Measurements from ENCODE around the gene CRY2. TPM values are rescaled to one million over a fixed set of nuclear protein-coding genes. Genes with fewer than 3 reads are reported as not detected.
"Not testable (repeated sequence)": the region's sequence is repeated elsewhere in the genome, so short reads cannot be mapped to it uniquely, and the experiment has no call there.

The CRY2 gene
- polyA plus RNA-seq, 4 donors: 6.7 to 23.1 (median 10.1) TPM

GRCh38 chr11:45899448-45900174 lies 52.3 kb downstream of the CRY2 start:
- H3K27ac ChIP-seq (ENCODE audit: low read depth in 1 of 3, low read length in 2 of 3): peak overlapping the region in 2 of 3 donors; percentile 53 to 69
- 0 to 3% (median 2%) methylated on average over 26 to 62 of the region's 62 CpGs for WGBS, 3 donors
- DNase-seq (peak; percentile 45 to 84), FAIRE-seq (no peak)
- peaks cover 0 to 10% (median 0%) of the 10 kb centered on the region in 3 donors for H3K4me1 ChIP-seq (ENCODE audit: control insufficient read depth in 3 of 3, insufficient read depth in 2 of 3, low read depth in 1 of 3, low read length in 2 of 3)
- peaks cover 0 to 13% (median 0%) of the 10 kb centered on the region in 3 donors for H3K36me3 ChIP-seq (ENCODE audit: control insufficient read depth in 3 of 3, insufficient read depth in 2 of 3, low read depth in 1 of 3, low read length in 3 of 3)
- peak overlapping the region in 2 of 3 donors; percentile 29 to 50 for H3K4me3 ChIP-seq (ENCODE audit: low read depth in 1 of 3, low read length in 3 of 3)
- peaks cover 0 to 53% (median 5%) of the 10 kb centered on the region in 3 donors for H3K27me3 ChIP-seq (ENCODE audit: control insufficient read depth in 3 of 3, insufficient read depth in 3 of 3, low read length in 3 of 3)
- no peaks in the 10 kb centered on the region for H3K9me3 ChIP-seq (ENCODE audit: control insufficient read depth in 2 of 2, insufficient read depth in 1 of 2, low read depth in 1 of 2, low read length in 1 of 2)

DNA sequence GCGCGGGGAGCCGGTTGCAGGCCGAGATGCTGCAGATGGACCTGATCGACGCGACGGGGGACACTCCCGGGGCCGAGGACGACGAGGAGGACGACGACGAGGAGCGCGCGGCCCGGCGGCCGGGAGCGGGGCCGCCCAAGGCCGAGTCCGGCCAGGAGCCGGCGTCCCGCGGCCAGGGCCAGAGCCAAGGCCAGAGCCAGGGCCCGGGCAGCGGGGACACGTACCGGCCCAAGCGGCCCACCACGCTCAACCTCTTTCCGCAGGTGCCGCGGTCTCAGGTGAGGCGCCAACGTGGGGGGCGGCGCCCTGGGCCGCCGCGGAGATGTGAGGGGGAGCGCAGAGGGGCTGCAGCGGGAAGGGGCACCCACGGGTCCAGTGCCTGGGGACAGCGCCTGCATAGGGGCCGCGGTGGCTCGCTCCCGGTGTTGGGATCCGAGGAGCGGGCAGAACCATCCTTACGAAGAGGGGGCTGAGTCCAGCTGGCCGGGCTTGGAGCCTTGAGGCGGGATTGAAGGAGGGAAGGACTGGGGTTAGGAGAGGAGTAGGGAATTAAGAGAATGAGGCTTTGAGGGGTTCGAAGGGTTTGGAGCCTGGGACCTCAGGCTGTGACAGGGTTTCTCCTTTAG lies 53.0 kb downstream of the CRY2 start:
- not testable (repeated sequence) for FAIRE-seq; H3K9me3 ChIP-seq (ENCODE audit: control insufficient read depth in 2 of 2, insufficient read depth in 1 of 2, low read depth in 1 of 2, low read length in 1 of 2); H3K27ac ChIP-seq (ENCODE audit: low read depth in 1 of 3, low read length in 2 of 3); DNase-seq; H3K4me1 ChIP-seq (ENCODE audit: control insufficient read depth in 3 of 3, insufficient read depth in 2 of 3, low read depth in 1 of 3, low read length in 2 of 3)
- WGBS, 3 donors: 4 to 19% (median 10%) methylated on average over 24 to 40 of the region's 59 CpGs
- Histone ChIP-seq H3K27me3 (ENCODE audit: control insufficient read depth in 3 of 3, insufficient read depth in 3 of 3, low read length in 3 of 3) (peaks cover 0 to 53% (median 5%) of the 10 kb centered on the region in 3 donors), H3K4me3 (ENCODE audit: low read depth in 1 of 3, low read length in 3 of 3) (peak overlapping the region in 2 of 3 donors; percentile 40 to 50), H3K36me3 (ENCODE audit: control insufficient read depth in 3 of 3, insufficient read depth in 2 of 3, low read depth in 1 of 3, low read length in 3 of 3) (peaks cover 0 to 13% (median 0%) of the 10 kb centered on the region in 3 donors)

- Histone ChIP-seq H3K36me3 (ENCODE audit: control insufficient read depth in 3 of 3, insufficient read depth in 2 of 3, low read depth in 1 of 3, low read length in 3 of 3) (peaks cover 0 to 13% (median 0%) of the 10 kb centered on the region in 3 donors), H3K4me3 (ENCODE audit: low read depth in 1 of 3, low read length in 3 of 3) (peak overlapping the region in 1 of 3 donors; percentile 40), H3K9me3 (ENCODE audit: control insufficient read depth in 2 of 2, insufficient read depth in 1 of 2, low read depth in 1 of 2, low read length in 1 of 2) (no peaks in the 10 kb centered on the region), H3K4me1 (ENCODE audit: control insufficient read depth in 3 of 3, insufficient read depth in 2 of 3, low read depth in 1 of 3, low read length in 2 of 3) (peaks cover 0 to 10% (median 0%) of the 10 kb centered on the region in 3 donors), H3K27me3 (ENCODE audit: control insufficient read depth in 3 of 3, insufficient read depth in 3 of 3, low read length in 3 of 3) (peaks cover 0 to 49% (median 5%) of the 10 kb centered on the region in 3 donors), H3K27ac (ENCODE audit: low read depth in 1 of 3, low read length in 2 of 3) (no peak overlapping the region)
- 27 to 45% (median 44%) methylated on average over 8 of the region's 8 CpGs for WGBS, 3 donors
- FAIRE-seq (no peak), DNase-seq (no peak)
Observed at GRCh38 chr11:45900916-45901617, 53.8 kb downstream of the CRY2 start.

GRCh38 chr11:45901626-45902025 lies 54.4 kb downstream of the CRY2 start:
- no peak overlapping the region for H3K27ac ChIP-seq (ENCODE audit: low read depth in 1 of 3, low read length in 2 of 3)
- peaks cover 0 to 45% (median 5%) of the 10 kb centered on the region in 3 donors for H3K27me3 ChIP-seq (ENCODE audit: control insufficient read depth in 3 of 3, insufficient read depth in 3 of 3, low read length in 3 of 3)
- FAIRE-seq: no peak
- DNase-seq: no peak
- H3K4me3 ChIP-seq (ENCODE audit: low read depth in 1 of 3, low read length in 3 of 3): no peak overlapping the region
- H3K9me3 ChIP-seq (ENCODE audit: control insufficient read depth in 2 of 2, insufficient read depth in 1 of 2, low read depth in 1 of 2, low read length in 1 of 2): no peaks in the 10 kb centered on the region
- peaks cover 0 to 16% (median 0%) of the 10 kb centered on the region in 3 donors for H3K36me3 ChIP-seq (ENCODE audit: control insufficient read depth in 3 of 3, insufficient read depth in 2 of 3, low read depth in 1 of 3, low read length in 3 of 3)
- peaks cover 0 to 10% (median under 1%) of the 10 kb centered on the region in 3 donors for H3K4me1 ChIP-seq (ENCODE audit: control insufficient read depth in 3 of 3, insufficient read depth in 2 of 3, low read depth in 1 of 3, low read length in 2 of 3)
- WGBS, 3 donors: 80 to 87% (median 84%) methylated on average over 6 of the region's 6 CpGs

DNA sequence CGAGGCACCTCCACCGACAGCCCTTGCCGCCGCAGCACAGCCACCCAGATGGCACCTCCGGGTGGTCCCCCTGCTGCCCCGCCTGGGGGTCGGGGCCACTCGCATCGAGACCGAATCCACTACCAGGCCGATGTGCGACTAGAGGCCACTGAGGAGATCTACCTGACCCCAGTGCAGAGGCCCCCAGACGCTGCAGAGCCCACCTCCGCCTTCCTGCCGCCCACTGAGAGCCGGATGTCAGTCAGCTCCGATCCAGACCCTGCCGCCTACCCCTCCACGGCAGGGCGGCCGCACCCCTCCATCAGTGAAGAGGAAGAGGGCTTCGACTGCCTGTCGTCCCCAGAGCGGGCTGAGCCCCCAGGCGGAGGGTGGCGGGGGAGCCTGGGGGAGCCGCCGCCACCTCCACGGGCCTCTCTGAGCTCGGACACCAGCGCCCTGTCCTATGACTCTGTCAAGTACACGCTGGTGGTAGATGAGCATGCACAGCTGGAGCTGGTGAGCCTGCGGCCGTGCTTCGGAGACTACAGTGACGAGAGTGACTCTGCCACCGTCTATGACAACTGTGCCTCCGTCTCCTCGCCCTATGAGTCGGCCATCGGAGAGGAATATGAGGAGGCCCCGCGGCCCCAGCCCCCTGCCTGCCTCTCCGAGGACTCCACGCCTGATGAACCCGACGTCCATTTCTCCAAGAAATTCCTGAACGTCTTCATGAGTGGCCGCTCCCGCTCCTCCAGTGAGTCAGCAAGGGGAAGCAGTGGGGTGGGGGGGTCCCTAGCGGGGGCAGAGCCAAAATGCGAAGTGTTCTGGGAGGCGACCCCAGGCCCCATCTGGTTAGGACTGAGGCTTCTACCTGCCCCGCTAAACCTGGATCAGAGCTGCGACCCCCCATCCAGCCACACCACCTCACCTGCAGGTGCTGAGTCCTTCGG lies 55.4 kb downstream of the CRY2 start:
- 91 to 93% (median 92%) methylated on average over 53 to 56 of the region's 56 CpGs for WGBS, 3 donors
- Histone ChIP-seq H3K27ac (ENCODE audit: low read depth in 1 of 3, low read length in 2 of 3) (no peak overlapping the region), H3K4me1 (ENCODE audit: control insufficient read depth in 3 of 3, insufficient read depth in 2 of 3, low read depth in 1 of 3, low read length in 2 of 3) (peaks cover 0 to 10% (median 1%) of the 10 kb centered on the region in 3 donors), H3K27me3 (ENCODE audit: control insufficient read depth in 3 of 3, insufficient read depth in 3 of 3, low read length in 3 of 3) (peaks cover 0 to 35% (median 5%) of the 10 kb centered on the region in 3 donors), H3K9me3 (ENCODE audit: control insufficient read depth in 2 of 2, insufficient read depth in 1 of 2, low read depth in 1 of 2, low read length in 1 of 2) (no peaks in the 10 kb centered on the region), H3K36me3 (ENCODE audit: control insufficient read depth in 3 of 3, insufficient read depth in 2 of 3, low read depth in 1 of 3, low read length in 3 of 3) (peaks cover 0 to 16% (median 0%) of the 10 kb centered on the region in 3 donors), H3K4me3 (ENCODE audit: low read depth in 1 of 3, low read length in 3 of 3) (no peak overlapping the region)
- DNase-seq: no peak
- FAIRE-seq: no peak

DNA sequence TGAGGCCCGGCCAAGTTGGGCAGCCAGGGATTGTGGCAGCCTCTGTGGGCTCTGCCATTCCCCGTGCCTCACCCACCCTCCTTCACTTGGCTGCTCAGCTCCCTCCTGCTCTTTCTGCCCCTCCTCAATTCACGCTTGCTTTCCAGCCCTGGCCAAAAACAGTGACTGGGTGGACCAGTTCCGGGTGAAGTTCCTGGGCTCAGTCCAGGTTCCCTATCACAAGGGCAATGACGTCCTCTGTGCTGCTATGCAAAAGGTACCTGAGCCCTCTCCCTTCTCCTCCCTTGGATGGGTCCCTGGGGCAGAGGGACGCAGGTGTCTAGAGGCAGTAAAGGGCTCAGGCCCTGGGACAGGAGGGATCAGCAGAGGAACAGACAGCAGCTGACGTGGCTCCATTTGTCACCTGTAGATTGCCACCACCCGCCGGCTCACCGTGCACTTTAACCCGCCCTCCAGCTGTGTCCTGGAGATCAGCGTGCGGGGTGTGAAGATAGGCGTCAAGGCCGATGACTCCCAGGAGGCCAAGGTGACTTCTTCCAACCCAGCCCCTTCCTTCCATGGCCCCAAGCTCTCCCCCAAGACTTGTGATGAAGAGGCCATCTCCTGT lies 57.1 kb downstream of the CRY2 start:
- H3K9me3 ChIP-seq (ENCODE audit: control insufficient read depth in 2 of 2, insufficient read depth in 1 of 2, low read depth in 1 of 2, low read length in 1 of 2): no peaks in the 10 kb centered on the region
- no peak overlapping the region for H3K4me3 ChIP-seq (ENCODE audit: low read depth in 1 of 3, low read length in 3 of 3)
- H3K36me3 ChIP-seq (ENCODE audit: control insufficient read depth in 3 of 3, insufficient read depth in 2 of 3, low read depth in 1 of 3, low read length in 3 of 3): peaks cover 0 to 27% (median under 1%) of the 10 kb centered on the region in 3 donors
- WGBS, 3 donors: 25 to 66% (median 41%) methylated on average over 15 of the region's 15 CpGs
- DNase-seq (peak; percentile 35 to 90), FAIRE-seq (no peak)
- H3K27ac ChIP-seq (ENCODE audit: low read depth in 1 of 3, low read length in 2 of 3): peak overlapping the region in 1 of 3 donors; percentile 34
- peaks cover 0 to 5% (median 1%) of the 10 kb centered on the region in 3 donors for H3K4me1 ChIP-seq (ENCODE audit: control insufficient read depth in 3 of 3, insufficient read depth in 2 of 3, low read depth in 1 of 3, low read length in 2 of 3)
- peaks cover 0 to 20% (median 0%) of the 10 kb centered on the region in 3 donors for H3K27me3 ChIP-seq (ENCODE audit: control insufficient read depth in 3 of 3, insufficient read depth in 3 of 3, low read length in 3 of 3)

DNA sequence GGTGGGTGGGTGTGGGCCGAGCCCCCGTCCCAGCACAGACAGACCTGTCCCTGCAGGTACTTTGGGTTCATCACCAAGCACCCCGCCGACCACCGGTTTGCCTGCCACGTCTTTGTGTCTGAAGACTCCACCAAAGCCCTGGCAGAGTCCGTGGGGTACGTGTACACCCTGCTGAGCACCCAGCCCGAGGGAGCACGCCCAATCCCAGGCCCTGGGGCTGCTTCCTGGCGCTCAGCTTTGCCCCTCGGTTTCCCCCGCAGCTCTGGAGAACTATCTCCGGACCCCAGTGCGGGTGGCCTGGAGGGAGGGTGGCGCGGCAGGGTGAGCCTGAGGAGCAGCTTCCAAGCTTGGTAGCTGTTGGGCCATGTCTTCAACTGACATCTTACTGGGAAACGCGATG lies 57.8 kb downstream of the CRY2 start:
- Histone ChIP-seq H3K4me3 (ENCODE audit: low read depth in 1 of 3, low read length in 3 of 3) (no peak overlapping the region), H3K9me3 (ENCODE audit: control insufficient read depth in 2 of 2, insufficient read depth in 1 of 2, low read depth in 1 of 2, low read length in 1 of 2) (no peaks in the 10 kb centered on the region), H3K27ac (ENCODE audit: low read depth in 1 of 3, low read length in 2 of 3) (no peak overlapping the region), H3K27me3 (ENCODE audit: control insufficient read depth in 3 of 3, insufficient read depth in 3 of 3, low read length in 3 of 3) (peaks cover 0 to 16% (median 0%) of the 10 kb centered on the region in 3 donors), H3K4me1 (ENCODE audit: control insufficient read depth in 3 of 3, insufficient read depth in 2 of 3, low read depth in 1 of 3, low read length in 2 of 3) (peaks cover 0 to 4% (median 1%) of the 10 kb centered on the region in 3 donors), H3K36me3 (ENCODE audit: control insufficient read depth in 3 of 3, insufficient read depth in 2 of 3, low read depth in 1 of 3, low read length in 3 of 3) (peaks cover 0 to 34% (median 7%) of the 10 kb centered on the region in 3 donors)
- DNase-seq (no peak), FAIRE-seq (no peak)
- 87 to 91% (median 91%) methylated on average over 15 to 19 of the region's 19 CpGs for WGBS, 3 donors
